MM.1S (cell line): ENCODE measurements around the gene PRIMA1.

Experiments
- DNase-seq: peaks from one replicate; pipeline ENCODE4 v3.0.0-alpha.2; 2015
- H2AFZ ChIP-seq: fragments of 300-600 bp; sonication (generic); 2 replicates; pipeline ENCODE4 v1.6.0; 2016; ENCODE audit warnings: antibody characterized with exemption, low read length
- H3F3A ChIP-seq: fragments of 300-600 bp; sonication (generic); 2 replicates; pipeline ENCODE4 v1.6.1; 2016; ENCODE audit warnings: mild to moderate bottlenecking, antibody characterized with exemption, low read length, moderate library complexity, mixed read lengths; ENCODE audit not compliant: insufficient read depth
- H3K27ac ChIP-seq: fragments of 300-600 bp; sonication (generic); 2 replicates; pipeline ENCODE4 v1.5.1; 2016; ENCODE audit warnings: mild to moderate bottlenecking, low read length
- H3K27me3 ChIP-seq: fragments of 300-600 bp; sonication (generic); replicated peaks from 2 replicates; pipeline ENCODE4 v1.6.0; 2016; ENCODE audit warnings: low read length; ENCODE audit not compliant: insufficient read depth
- H3K36me3 ChIP-seq: fragments of 300-600 bp; sonication (generic); replicated peaks from 2 replicates; pipeline ENCODE4 v1.6.1; 2016; ENCODE audit warnings: mild to moderate bottlenecking, low read length, mixed read lengths; ENCODE audit not compliant: insufficient read depth
- H3K4me1 ChIP-seq: fragments of 300-600 bp; sonication (generic); 2 replicates; pipeline ENCODE4 v1.6.1; 2016; ENCODE audit warnings: low read length, mixed read lengths
- H3K4me2 ChIP-seq: fragments of 300-600 bp; sonication (generic); 2 replicates; pipeline ENCODE4 v1.6.0; 2016; ENCODE audit warnings: low read depth, low read length
- H3K4me3 ChIP-seq: fragments of 300-600 bp; sonication (generic); 2 replicates; pipeline ENCODE4 v1.5.1; 2016; ENCODE audit warnings: low read length, mixed read lengths
- H3K79me2 ChIP-seq: fragments of 300-600 bp; sonication (generic); 2 replicates; pipeline ENCODE4 v1.6.1; 2016; ENCODE audit warnings: mixed run types, low read length, mixed read lengths
- H3K9ac ChIP-seq: fragments of 300-600 bp; sonication (generic); 2 replicates; pipeline ENCODE4 v1.6.1; 2016; ENCODE audit warnings: low read length, mixed read lengths
- H3K9me2 ChIP-seq: fragments of 300-600 bp; sonication (generic); replicated peaks from 2 replicates; pipeline ENCODE4 v1.6.1; 2016; ENCODE audit warnings: mild to moderate bottlenecking, low read length, mixed read lengths; ENCODE audit not compliant: insufficient read depth
- H3K9me3 ChIP-seq: fragments of 300-600 bp; sonication (generic); replicated peaks from 2 replicates; pipeline ENCODE4 v1.6.1; 2016; ENCODE audit warnings: mild to moderate bottlenecking, low read length, mixed read lengths; ENCODE audit not compliant: insufficient read depth
- H4K20me1 ChIP-seq: fragments of 300-600 bp; sonication (generic); 2 replicates; pipeline ENCODE4 v1.6.1; 2016; ENCODE audit warnings: mild to moderate bottlenecking, low read length, moderate library complexity, mixed read lengths; ENCODE audit not compliant: insufficient read depth
- EZH2 ChIP-seq: fragments of 300-600 bp; sonication (generic); optimal IDR thresholded peaks from 2 replicates; pipeline ENCODE3; 2017; ENCODE audit warnings: low read depth, mild to moderate bottlenecking, antibody characterized with exemption, low read length, mixed read lengths
- EZH2phosphoT487 ChIP-seq: fragments of 300-600 bp; sonication (generic); IDR thresholded peaks from 2 replicates; pipeline ENCODE4 v1.6.1; 2018; ENCODE audit warnings: antibody characterized with exemption, low read length
- TF ChIP-seq, protein P1 (sequence below): fragments of 300-600 bp; sonication (generic); IDR thresholded peaks from 2 replicates; pipeline ENCODE4 v1.5.1; 2016; ENCODE audit warnings: antibody characterized with exemption, low read length, mixed read lengths

The PRIMA1 gene

GRCh38 chr14:93707475-93707874, 80.8 kb downstream of the PRIMA1 start:
- no peaks in the 10 kb centered on the region for H3F3A ChIP-seq
- H4K20me1 ChIP-seq, result no peaks in the 10 kb centered on the region
- DNase-seq, result no peak
- H3K9ac ChIP-seq, result no peak overlapping the region
- H3K79me2 ChIP-seq, result no peaks in the 10 kb centered on the region
- H2AFZ ChIP-seq, result no peak overlapping the region
- no peaks in the 10 kb centered on the region for H3K9me3 ChIP-seq
- H3K4me2 ChIP-seq, result no peak overlapping the region
- TF ChIP-seq, protein P1, sequence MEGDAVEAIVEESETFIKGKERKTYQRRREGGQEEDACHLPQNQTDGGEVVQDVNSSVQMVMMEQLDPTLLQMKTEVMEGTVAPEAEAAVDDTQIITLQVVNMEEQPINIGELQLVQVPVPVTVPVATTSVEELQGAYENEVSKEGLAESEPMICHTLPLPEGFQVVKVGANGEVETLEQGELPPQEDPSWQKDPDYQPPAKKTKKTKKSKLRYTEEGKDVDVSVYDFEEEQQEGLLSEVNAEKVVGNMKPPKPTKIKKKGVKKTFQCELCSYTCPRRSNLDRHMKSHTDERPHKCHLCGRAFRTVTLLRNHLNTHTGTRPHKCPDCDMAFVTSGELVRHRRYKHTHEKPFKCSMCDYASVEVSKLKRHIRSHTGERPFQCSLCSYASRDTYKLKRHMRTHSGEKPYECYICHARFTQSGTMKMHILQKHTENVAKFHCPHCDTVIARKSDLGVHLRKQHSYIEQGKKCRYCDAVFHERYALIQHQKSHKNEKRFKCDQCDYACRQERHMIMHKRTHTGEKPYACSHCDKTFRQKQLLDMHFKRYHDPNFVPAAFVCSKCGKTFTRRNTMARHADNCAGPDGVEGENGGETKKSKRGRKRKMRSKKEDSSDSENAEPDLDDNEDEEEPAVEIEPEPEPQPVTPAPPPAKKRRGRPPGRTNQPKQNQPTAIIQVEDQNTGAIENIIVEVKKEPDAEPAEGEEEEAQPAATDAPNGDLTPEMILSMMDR, result no peak
- TF ChIP-seq EZH2phosphoT487, result no peak
- TF ChIP-seq EZH2, result no peak
- no peaks in the 10 kb centered on the region for H3K27me3 ChIP-seq
- H3K27ac ChIP-seq, result no peak overlapping the region
- H3K4me3 ChIP-seq, result no peak overlapping the region
- H3K36me3 ChIP-seq, result no peaks in the 10 kb centered on the region
- H3K4me1 ChIP-seq, result no peaks in the 10 kb centered on the region
- no peaks in the 10 kb centered on the region for H3K9me2 ChIP-seq

- H3K4me3 ChIP-seq, result no peak overlapping the region
- H3K27me3 ChIP-seq, result no peaks in the 10 kb centered on the region
- TF ChIP-seq, protein P1, result no peak
- TF ChIP-seq EZH2 (no peak), EZH2phosphoT487 (no peak)
- H3K4me1 ChIP-seq, result no peaks in the 10 kb centered on the region
- H3K4me2 ChIP-seq, result no peak overlapping the region
- no peaks in the 10 kb centered on the region for H3K9me3 ChIP-seq
- no peaks in the 10 kb centered on the region for H3F3A ChIP-seq
- no peak overlapping the region for H2AFZ ChIP-seq
- H3K79me2 ChIP-seq, result no peaks in the 10 kb centered on the region
- H3K36me3 ChIP-seq, result no peaks in the 10 kb centered on the region
- no peak overlapping the region for H3K27ac ChIP-seq
- no peaks in the 10 kb centered on the region for H3K9me2 ChIP-seq
- DNase-seq, result no peak
- H4K20me1 ChIP-seq, result no peaks in the 10 kb centered on the region
- H3K9ac ChIP-seq, result no peak overlapping the region
Observed at GRCh38 chr14:93706360-93706955, 81.8 kb downstream of the PRIMA1 start.

- Histone ChIP-seq H3K27ac (no peak overlapping the region), H3K9me2 (no peaks in the 10 kb centered on the region), H3K36me3 (no peaks in the 10 kb centered on the region), H3K4me1 (no peaks in the 10 kb centered on the region), H3K9me3 (no peaks in the 10 kb centered on the region), H3K4me2 (no peak overlapping the region), H3K4me3 (no peak overlapping the region), H3K27me3 (no peaks in the 10 kb centered on the region), H3F3A (no peaks in the 10 kb centered on the region), H3K9ac (no peak overlapping the region), H2AFZ (no peak overlapping the region), H4K20me1 (no peaks in the 10 kb centered on the region), H3K79me2 (no peaks in the 10 kb centered on the region)
- no peak for DNase-seq
- no peak for TF ChIP-seq EZH2phosphoT487
- no peak for TF ChIP-seq EZH2
- TF ChIP-seq, protein P1, result no peak
Observed at GRCh38 chr14:93705513-93706156, 82.7 kb downstream of the PRIMA1 start.
